Inflammatory macrophage (primary cell): Measurements from ENCODE around the gene LHPP.

Experiments used
- DNase-seq, 2 donors: peaks; one replicate each; pipeline ENCODE4 v3.0.0-alpha.2; 2020 to 2022

LHPP gene

DNA sequence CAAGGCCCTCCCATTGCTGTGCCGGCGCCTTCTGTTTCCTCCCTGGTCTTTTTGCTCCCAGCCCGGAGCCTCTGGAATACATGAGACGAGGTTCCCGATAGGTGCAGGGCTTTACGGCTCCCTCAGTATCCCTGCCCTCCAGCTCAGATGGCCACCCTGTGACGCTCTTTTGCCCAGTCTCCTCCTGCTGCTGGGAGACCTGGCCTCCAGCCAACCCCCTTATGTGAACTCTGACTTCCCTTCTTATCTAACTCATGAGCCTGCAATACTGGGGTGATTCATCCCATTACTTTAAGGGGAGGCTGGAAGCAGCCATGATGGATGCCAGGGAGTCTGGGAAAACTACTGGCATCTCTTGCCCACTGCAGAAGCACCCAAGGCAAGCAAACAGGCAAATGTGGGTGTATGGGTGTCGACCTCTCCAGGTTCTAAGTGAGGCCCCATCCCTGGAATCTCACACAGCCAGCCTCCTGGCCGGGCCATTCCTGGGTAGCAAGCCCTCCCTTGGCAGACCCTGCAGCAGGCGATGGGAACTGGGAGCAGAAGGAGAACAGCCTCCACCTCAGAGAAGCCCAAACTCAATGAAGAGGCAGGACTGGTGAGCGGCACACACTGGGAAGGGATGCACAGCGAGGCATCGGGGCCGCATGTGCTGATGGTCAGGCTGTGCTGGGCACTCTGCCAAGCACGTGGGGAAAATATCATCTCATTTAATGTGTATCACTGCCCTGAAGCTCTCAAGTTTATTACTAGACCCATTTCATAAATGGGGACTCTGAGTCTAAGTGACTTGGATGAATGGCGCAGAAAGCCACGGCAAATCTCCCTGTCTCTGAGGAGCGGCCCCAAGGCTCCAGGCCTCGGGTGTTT is 185.1 kb downstream of the LHPP start:
- peak; percentile 83 to 88 for DNase-seq

DNA sequence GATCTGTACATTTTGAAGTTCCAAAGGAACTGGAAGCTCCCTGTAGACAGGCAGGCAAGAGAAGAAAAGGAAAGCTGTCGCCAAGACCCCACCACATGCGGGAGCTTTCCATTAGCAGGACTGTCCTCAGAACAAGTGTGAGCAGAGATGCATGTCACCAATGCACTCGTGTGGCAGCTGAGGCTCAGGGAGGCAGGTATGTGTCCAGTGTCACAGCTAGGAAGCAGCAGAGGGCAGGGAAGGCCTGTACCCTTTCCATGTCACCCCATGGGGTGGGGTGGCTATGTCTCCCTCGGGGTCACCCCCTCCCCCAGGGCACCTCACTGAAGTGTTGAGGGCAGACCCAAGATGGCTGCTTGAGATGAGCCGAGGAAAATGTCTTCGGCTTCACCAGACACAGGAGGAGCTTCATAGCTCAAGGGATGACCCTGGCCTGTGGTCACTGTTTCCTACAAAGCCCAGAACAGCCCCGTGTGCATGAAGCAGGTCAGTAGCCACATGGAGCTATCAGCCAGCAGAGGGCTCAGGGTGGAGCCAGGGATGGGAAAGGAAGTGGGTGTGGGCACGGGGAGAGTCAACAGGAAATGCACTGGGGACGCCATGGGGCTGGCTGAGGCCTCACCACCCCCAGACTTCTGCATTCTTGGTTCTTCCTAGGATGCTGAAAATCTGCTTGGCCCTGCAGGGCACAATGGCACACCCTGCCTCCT is 186.0 kb downstream of the LHPP start:
- peak; percentile 96 for DNase-seq

DNA sequence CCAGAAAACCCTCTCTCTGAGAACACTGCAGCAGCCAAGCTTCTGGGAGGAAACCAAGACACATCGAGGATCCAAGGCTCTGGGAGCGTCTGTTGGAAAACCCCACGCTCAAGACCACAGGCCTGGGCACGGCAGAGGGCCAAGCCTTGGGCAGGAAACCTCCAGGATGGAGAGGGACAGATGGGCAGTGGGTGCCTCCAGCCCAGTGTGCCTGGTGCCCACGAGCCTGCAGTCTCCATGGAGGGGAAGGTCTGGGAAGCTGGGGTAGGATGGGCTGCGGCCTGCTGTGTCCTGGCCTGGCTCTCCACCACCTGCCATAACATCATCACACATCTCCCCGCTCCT is 186.5 kb downstream of the LHPP start:
- no peak for DNase-seq

DNA sequence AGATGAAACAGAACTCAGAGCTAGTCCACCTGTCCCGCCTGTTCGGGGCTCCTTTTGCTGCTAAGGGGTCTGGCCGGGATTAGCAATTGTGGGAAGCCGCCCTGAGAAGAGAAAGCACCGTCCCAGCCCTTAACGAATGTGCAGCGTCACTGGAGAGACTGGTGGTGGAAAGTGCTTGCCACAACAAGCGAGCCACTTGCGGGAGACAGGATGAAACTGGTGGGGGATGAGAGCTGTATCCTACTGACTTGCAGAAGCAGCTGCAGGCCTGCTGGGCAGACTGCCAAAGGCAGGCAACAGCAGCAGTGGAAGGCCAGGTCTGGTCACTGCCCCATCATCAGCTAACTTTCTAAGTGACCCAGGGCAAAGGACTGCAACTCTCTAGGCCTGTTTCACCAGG is 187.1 kb downstream of the LHPP start:
- peak; percentile 51 to 59 for DNase-seq

DNA sequence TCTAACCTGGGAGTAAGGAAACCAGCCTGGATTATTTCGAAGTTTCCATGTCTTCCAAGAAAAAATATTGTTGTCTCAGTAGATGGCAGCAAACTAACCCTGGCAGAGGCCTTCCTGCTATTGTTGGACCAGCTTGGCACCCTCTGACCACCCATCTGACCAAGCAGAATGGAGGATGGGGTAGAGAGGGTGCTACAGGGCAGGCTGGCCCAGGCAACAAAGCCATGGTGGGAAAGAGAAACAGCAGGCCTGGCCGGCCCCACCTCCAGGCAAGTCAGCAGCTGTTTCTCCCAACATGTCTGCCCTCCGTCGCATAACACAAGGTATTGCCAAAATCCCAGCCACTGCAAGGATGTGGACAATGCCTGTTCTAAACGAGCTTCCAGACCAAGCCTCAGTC is 187.6 kb downstream of the LHPP start:
- peak; percentile 52 to 70 for DNase-seq

DNA sequence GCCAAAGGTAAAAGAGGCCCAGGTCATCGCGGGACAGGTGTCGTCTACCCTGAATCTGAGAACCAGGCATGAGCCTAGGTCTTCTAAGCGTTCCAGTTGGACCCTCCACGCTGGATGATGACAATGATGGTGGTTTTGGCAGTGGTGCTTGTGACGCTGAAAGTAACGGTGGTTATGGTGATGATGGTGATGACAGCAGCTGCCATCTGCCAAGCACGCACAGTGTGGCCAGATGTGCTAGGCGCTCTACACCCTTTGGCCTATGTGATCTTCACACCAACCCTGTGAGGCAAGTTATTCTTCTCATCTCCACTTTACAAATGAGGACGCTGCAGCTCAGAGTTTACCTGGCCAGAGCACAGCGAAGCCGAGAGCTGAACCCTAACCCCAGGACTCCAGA is 188.6 kb downstream of the LHPP start:
- DNase-seq, result no peak

DNA sequence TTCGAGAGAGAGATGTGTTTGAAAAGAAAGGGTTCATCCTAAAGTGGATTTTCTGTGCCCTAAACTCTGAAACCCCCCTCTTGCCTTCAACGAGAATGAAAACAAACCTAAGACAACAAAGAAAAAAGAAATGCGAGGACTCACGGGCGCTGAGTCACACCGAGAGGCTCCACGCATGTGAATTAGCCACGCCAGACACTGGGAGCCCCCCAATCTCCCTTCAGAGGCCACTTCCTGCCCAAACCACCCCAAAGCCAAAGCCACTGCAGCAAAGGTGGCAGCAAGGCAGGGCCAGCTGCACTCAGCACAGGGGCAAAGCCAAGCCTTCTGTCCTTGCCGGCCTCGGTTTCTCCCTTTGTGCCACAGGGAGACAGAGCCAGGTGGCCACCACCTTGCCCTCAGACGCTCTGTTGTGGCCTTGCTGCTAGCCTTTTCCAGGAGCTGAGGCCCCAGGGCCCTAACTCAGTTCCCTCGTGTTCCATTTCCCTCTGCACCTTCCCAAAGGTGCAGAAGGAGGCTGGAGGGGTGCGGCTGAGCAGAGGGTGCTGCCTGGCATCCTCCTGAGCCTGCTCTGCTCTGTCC is 189.3 kb downstream of the LHPP start:
- no peak for DNase-seq

DNA sequence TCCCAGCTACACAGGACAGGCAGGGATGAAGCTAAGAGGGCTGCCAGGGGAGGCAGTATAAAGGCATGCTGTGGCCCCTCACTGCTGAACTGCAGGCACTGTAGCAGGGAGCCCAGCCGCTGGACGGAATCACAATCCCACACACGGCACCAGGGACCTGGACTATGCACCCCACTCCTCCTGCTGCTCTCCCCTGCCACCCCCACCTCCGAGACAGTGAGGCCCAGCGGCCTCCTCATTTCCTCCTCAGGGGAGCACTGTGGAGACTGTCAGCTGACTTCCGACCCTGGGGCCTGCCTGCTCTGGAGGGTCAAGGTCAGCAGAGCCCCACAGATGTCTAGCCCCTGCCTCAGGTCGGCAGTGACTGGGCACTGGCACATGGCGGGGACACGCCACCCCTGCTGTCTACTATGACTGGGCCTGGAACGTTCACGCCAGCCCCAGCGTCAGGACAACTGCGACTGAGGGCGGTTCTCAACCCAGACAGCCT is 189.8 kb downstream of the LHPP start:
- no peak for DNase-seq

DNA sequence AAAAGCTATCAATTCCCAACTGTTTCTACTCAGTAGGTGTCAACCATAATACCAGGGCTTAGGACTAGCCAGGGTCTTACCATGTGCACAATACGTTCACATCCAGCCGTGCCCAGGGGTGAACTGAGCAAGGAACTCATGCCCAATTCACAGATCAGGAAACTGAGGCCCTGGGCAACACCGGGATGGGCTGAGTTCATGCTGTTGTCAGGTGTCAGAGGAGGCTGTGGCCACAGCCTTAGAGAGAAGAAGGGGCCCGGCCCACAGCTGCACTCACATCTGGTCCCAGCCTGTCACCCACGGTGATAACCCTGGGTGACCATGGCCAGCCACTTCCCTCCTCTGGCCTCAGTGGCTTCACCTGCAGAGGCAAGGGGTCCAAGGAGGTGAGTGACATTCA is 190.6 kb downstream of the LHPP start:
- DNase-seq, result no peak

DNA sequence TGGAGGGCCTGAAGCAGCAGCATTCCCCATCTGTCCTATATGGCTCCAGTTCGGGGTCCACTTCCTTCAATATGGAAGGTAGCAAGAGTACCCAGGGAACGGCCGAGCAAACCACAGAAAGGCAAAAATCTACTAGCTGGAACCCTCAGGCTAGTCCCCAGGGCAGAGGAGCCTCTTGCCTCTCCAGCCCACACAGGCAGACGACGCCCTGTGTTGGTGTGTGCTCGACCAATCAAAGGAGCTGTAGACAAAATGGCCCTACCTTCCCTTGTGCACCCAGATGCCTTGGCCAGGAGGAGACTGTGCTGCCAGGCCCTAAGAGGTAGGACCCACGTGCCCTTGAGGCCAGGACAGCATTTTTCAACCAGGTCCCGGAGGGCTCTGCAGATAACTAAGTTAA is 191.1 kb downstream of the LHPP start:
- DNase-seq, result no peak

DNA sequence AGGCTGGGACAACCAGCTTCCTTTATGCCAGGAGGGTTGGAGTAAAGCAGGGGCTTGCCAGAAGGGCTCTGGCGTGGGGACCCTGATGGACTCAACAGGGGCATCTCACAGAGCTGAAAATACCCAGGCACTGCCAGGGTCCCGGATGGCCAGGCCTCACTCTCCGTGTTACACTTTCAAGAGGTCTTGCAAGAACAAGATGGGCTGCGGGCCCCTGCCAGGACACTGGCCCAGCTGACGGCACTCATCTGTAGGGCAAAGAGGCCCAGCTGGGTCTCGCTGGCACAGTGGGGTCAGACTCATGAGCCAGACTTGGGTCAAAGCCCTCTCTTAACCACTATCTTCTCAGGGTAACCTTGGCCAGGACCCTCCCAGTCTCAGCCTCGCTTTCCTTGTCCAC is 191.7 kb downstream of the LHPP start:
- DNase-seq, result no peak

DNA sequence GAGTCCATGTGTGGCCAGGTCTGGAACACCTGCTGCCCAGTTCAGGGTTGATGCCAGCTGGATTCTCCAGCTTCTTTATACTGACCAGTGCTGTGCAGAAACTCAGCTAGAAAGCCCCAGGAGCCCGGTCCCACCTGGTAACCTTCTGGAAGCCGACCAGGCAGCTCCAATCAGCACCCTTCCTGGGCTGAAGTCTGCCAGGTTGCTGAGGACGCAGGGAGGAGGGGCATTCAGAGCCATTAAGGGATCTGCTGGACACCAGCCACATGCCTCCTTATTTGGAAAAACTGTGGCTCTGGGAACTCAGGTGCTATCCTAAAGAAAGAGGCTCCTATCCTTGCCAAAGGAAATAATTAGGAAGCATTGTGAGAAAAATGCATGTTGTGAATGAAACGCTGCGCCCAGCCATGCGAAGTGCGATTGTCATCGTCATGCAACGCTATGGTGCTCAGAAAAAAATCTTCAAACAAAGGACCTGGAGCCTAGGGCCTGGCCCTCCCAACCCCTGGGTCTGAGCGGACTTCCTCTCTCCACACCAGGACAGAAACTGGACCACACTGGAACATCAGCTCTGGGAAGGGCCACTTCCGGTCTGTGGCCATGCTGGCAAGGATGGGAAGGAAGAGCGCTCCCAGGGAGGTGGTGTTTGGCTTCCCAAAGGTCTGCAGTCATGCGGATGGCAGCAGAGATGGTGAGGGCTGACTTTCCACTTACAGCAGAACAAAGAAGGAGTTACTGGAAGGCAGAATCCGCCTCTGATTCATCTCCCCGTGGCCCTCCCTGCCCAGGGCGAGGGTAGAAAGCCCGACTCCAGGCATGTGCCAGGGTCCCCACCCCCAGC is 192.4 kb downstream of the LHPP start:
- no peak for DNase-seq

DNA sequence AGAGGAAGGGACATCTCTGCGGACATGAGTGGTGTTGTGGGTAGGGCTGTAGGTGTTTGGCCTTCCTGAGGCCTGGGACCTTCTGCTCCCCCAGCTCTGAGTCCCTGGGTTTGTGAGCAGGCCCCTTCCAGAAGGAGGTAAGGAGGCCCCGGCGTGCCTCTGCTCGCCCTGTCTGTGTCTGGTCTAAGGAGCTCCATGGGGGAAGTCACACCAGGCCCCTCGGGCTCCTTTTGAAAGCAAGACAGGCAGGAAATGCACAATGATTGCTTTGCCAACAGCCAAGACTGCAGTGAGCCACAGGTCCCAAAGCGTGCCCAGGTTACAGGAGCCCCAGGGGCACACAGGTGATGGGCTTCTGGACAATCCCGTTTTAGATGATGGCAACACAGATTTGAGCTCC is 193.1 kb downstream of the LHPP start:
- no peak for DNase-seq

DNA sequence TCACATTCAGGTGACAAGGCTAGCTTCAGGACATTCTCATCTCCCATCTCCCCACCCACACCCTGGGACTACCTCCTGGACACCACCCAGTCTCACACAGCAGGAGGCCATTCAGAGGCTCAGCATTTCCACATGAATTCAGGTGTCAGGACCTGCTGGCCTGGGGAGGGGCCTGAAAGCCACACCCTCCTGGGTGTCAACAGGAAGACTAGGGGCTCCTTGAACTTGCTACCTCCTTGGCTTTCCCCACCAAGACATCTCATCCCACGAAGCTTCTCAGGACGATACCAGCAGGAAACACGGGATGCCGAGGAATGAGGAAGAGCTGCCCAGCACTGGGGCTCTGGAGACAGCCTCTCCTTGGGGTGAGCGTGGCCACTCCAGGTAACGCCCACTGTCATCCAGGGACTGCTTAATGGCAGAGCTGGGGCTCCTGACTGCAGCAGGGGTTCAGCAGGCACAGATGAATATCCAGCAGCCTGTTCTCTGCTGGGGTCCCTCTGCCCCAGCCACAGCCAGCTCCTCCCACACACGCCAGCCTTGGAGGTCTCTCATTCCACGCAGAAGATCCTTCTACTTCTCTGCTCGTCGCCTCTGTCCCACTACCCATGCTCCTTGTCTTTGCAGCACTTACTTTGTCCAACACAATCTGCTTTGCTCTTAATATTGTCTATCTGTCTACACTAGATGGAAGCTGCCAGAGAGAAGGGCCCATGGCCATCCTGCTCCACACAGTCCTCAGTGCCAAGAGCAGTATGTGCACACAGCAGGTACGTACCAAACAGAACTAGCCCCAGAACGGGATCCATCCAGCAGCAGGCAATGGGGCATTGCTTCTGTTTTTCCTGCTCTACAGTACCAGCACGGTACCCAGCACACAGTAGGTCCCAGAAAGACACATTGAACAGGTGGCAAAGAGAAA is 193.8 kb downstream of the LHPP start:
- DNase-seq, result peak in 1 of 2 donors; percentile 20

DNA sequence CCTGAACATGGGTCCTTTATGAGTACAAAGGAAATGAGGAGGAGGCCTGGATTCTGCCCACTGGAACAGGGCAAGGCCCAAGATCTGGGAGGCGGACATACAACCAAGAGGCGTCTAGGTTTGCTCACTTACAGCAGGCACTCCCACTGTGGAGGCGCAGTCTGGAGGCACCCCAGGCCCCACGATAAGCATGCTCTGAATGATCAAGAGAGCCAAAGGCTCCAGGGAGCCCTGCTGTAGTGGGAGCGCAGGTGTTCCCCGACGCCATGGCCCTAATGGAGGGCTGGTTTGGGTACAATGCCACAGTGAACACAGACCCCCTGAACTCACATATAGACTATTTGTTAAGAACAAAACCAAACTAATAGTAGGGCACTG is 194.5 kb downstream of the LHPP start:
- DNase-seq, result no peak

DNA sequence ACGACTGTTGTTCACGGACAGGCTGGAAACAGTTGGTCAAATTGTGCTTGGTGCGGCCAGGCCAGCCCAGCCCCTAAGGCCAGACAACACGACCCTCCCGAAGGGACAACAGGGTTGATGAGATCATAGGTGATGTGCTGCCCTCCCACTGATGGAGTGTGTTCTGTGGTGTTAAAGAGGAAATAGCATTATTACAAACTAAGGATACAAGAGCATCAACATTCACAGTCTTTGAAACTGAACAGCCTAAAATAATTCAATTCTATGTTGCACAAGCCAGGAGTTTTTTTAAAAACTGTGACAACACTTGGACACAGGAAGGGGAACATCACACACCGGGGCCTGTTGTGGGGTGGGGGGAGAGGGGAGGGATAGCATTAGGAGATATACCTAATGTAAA is 194.9 kb downstream of the LHPP start:
- DNase-seq, result peak; percentile 34 to 46

DNA sequence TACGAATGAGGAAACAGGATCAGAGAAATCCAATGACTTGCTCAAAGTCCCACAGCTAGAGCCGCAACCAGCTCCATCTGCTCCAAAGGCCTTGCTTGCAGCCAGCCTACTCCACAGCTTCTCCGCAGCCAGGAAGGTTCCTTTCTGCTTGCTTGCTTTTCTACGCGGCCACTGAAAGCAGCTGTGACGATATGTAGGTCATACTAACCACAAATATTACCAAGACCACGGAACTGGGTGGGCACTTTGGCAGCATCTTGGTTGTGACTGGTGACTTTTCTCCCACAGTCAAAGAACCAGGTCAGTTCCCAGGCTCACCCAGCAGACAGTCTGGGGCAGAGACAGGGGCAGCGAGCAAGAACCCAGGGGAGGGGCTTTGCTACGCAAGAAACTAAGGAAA is 196.2 kb downstream of the LHPP start:
- peak; percentile 24 to 62 for DNase-seq

DNA sequence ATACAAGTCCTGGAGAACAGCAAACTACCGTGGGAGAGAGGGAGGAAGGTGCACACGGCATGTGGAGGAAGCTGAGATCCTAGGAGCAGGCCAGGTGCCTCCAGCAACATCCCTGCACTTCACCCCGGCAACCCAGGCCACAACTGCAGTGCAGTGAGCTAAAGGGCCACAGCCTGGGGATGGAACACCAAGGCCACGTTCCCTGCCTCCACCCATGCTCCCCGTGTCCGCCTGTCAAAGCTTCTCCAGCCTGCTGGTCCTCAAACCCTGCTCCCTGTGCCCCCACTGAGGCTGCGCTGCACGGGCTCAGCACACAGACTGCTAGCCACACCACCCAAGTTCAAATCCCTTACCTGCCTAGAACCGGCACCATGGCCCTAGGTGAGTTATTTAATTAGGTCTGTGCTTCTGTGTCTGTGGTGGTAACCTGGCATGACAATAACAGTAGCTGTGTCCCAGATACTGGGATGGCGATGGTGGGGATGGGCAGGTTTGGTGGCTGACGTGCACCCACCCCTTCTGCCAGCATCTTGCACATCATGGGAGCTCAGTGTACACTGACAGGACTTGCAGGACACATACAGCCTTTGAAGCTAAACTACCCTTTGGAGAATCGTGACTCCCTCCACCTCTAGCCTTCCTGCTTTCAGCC is 197.1 kb downstream of the LHPP start:
- no peak for DNase-seq

DNA sequence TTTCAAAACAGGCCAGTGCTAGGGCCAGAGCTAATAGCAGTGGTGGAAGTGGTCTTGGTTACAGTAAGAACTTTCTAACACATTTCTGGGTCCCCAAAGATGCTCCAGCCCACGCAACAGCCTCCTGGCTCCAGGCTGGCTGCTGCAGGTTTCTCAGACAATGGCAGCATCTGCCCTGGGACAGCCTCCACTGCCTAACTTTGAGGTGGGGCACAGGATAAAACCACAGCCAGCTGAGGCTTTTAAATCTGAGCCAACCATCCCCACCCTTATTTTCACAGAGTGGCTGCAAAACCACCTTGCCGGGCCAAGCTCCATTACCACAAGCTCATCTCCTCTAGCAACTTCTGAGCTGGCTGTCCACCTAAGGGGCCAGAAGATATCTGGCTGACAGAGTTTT is 197.8 kb downstream of the LHPP start:
- DNase-seq, result no peak

DNA sequence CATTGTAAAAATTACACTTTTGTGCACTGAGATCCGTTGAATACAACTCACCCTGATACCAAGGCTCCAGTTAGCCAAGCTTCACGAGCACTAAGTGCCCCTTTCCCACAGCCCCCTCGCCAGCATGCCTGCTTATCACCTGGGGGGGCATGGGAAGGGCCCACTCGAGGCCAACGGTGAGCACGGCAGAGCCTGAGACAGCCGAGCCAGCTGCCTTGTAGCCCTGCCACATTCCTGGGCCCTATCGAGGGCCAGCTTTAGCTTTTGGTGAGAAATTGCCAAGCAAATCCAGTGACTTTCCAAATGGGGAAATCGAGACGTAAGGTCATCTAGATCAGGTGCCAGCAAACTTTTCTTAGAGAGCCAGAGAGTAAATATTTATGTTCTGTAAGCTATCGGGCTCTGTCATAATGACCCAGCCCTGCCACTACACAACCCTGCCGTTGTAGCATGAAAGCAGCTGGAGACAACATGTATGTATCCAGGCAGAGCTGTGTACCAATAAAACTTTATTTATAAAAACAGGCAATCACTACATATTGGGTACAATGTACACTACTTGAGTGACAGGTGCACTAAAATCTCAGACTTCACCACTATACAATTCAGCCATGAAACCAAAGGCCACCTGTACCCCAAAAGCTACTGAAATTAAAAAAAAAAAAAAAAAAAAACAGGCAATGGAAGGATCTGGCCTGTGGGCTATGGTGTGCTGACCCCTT is 198.9 kb downstream of the LHPP start:
- DNase-seq, result no peak
